K562 (cell line): Measurements from ENCODE around the gene NRN1L. TPM values are rescaled to one million over a fixed set of nuclear protein-coding genes. Genes with fewer than 3 reads are reported as not detected.

Source experiments
- BRF1 ChIP-seq: IDR thresholded peaks from 3 replicates; pipeline ENCODE4 v1.6.1; 2011; ENCODE audit warnings: borderline replicate concordance, mild to moderate bottlenecking; ENCODE audit not compliant: insufficient read length; ENCODE audit errors: extremely low read depth
- C11orf30 ChIP-seq: fragments of 450-650 bp; IDR thresholded peaks from 2 replicates; pipeline ENCODE4 v1.6.1; 2016; ENCODE audit warnings: low read depth, mild to moderate bottlenecking
- CBFA2T3 ChIP-seq: fragments of 450-650 bp; IDR thresholded peaks from 2 replicates; pipeline ENCODE4 v1.6.1; 2017
- EP400 ChIP-seq: fragments of 450-650 bp; IDR thresholded peaks from 2 replicates; pipeline ENCODE4 v1.6.1; 2017; ENCODE audit warnings: antibody characterized with exemption, mild to moderate bottlenecking, moderate library complexity
- GABPB2 ChIP-seq: fragments of 250-450 bp; sonication (Bioruptor Pico); conservative IDR thresholded peaks from 2 replicates; pipeline ENCODE4 v1.5.1; 2021; ENCODE audit warnings: mild to moderate bottlenecking
- HBP1 ChIP-seq: fragments of 450-650 bp; formaldehyde crosslinking; IDR thresholded peaks from 2 replicates; pipeline ENCODE4 v1.4.0; 2022; ENCODE audit warnings: missing genetic modification characterization
- HDAC1 ChIP-seq, 2 experiments: fragments of 450-650 bp; IDR thresholded peaks; 2 replicates each; pipeline ENCODE4 v1.6.1; 2016 to 2017; ENCODE audit warnings: inconsistent platforms in 1 of 2, mild to moderate bottlenecking in 1 of 2, moderate library complexity in 1 of 2
- HOXB6 ChIP-seq: fragments of 250-450 bp; sonication (Bioruptor Pico); IDR thresholded peaks from 2 replicates; pipeline ENCODE4 v1.5.1; 2022; ENCODE audit warnings: mild to moderate bottlenecking, borderline replicate concordance
- ID3 ChIP-seq, 2 experiments: fragments of 250-450 bp in 1 of 2; fragments of 450-650 bp in 1 of 2; sonication (Bioruptor Pico) in 1 of 2; IDR thresholded peaks; 2 replicates each; pipeline versions ENCODE4 v1.6.1 to v1.8.0; 2016 to 2021; ENCODE audit warnings: mild to moderate bottlenecking in 2 of 2, moderate library complexity in 2 of 2, missing compliant biosample characterization in 1 of 2, missing genetic modification characterization in 1 of 2
- KDM1A ChIP-seq, 2 experiments: fragments of 450-650 bp; IDR thresholded peaks; 2 replicates each; pipeline ENCODE4 v1.6.1; 2016; ENCODE audit warnings: mild to moderate bottlenecking in 2 of 2
- MCM2 ChIP-seq: fragments of 450-650 bp; IDR thresholded peaks from 2 replicates; pipeline ENCODE4 v1.6.1; 2017; ENCODE audit warnings: low read depth, mild to moderate bottlenecking
- MCM3 ChIP-seq: fragments of 450-650 bp; IDR thresholded peaks from 2 replicates; pipeline ENCODE4 v1.6.1; 2016
- MCM5 ChIP-seq: fragments of 450-650 bp; IDR thresholded peaks from 2 replicates; pipeline ENCODE4 v1.6.1; 2016; ENCODE audit warnings: low read depth
- MLLT1 ChIP-seq, 2 experiments: fragments of 450-650 bp; IDR thresholded peaks; 2 replicates each; pipeline ENCODE4 v1.6.1; 2016
- NCOR1 ChIP-seq: fragments of 450-650 bp; IDR thresholded peaks from 2 replicates; pipeline ENCODE4 v1.6.1; 2016; ENCODE audit warnings: mild to moderate bottlenecking, moderate library complexity
- PRDM10 ChIP-seq: fragments of 450-650 bp; IDR thresholded peaks from 2 replicates; pipeline ENCODE4 v1.6.1; 2018; ENCODE audit not compliant: partially characterized antibody
- RB1 ChIP-seq: fragments of 450-650 bp; IDR thresholded peaks from 2 replicates; pipeline ENCODE4 v1.6.1; 2017; ENCODE audit warnings: low read depth, mild to moderate bottlenecking
- SIRT6 ChIP-seq: IDR thresholded peaks from one replicate; pipeline ENCODE4 v1.6.1; 2012; ENCODE audit warnings: low read depth, mild to moderate bottlenecking, control low read depth, inconsistent platforms, low read length, moderate library complexity
- SRSF7 ChIP-seq: fragments of 200-400 bp; formaldehyde crosslinking; optimal IDR thresholded peaks from 2 replicates; pipeline ENCODE3; 2017; ENCODE audit warnings: mild to moderate bottlenecking, low read depth, low read length
- STAT5A ChIP-seq: IDR thresholded peaks from 2 replicates; pipeline ENCODE4 v1.6.1; 2012; ENCODE audit warnings: low read length, inconsistent platforms, borderline replicate concordance
- ZFP36 ChIP-seq: fragments of 150-350 bp; IDR thresholded peaks from 2 replicates; pipeline ENCODE4 v1.6.1; 2018; ENCODE audit warnings: low read length, low read depth; ENCODE audit not compliant: partially characterized antibody
- ZNF274 ChIP-seq: IDR thresholded peaks from 2 replicates; pipeline ENCODE4 v1.6.1; 2011; ENCODE audit warnings: low read depth, mild to moderate bottlenecking, low read length, moderate library complexity, borderline replicate concordance
- ZNF584 ChIP-seq: fragments of 200-800 bp; sonication (Bioruptor generic); IDR thresholded peaks from 2 replicates; pipeline ENCODE4 v1.6.1; 2016; ENCODE audit warnings: low read depth, mild to moderate bottlenecking, missing genetic modification characterization, missing compliant biosample characterization
- polyA plus RNA-seq, 8 experiments: library from polyadenylated mRNA; depleted of rRNA in 4 of 8; stranded (reverse) in 5 of 8; unstranded in 3 of 8; fragments of >200 nt; fragmentation: Nextera tagmentation in 2 of 8; fragmentation: Illumina TruSeq in 1 of 8; extraction: Ambion mirVana in 2 of 8; extraction: Trizol in 1 of 8; gene quantifications; 2 replicates each; pipeline versions ENCODE4 v1.2.1 to v1.2.3, GENCODE V29; 2011 to 2014; ENCODE audit warnings: inconsistent platforms in 1 of 8, missing spikeins in 1 of 8
- total RNA-seq, 7 experiments: library from RNA; depleted of rRNA in 6 of 7; stranded (reverse); fragments of >200 nt in 6 of 7; fragmentation: Illumina TruSeq in 2 of 7; extraction: Trizol in 2 of 7; gene quantifications; 2 replicates each; pipeline versions ENCODE4 v1.2.1 to v1.2.3, GENCODE V29; 2011 to 2021; ENCODE audit warnings: low replicate concordance in 1 of 7

The NRN1L gene
- total and polyA plus RNA-seq, 9 of the 15 experiments (the other 6 are each of a cell fraction or from before 2014, with no cell fraction given) = 0.22 to 0.86 (median 0.61) TPM; not detected in 5

- TF ChIP-seq HBP1 (CRISPR knock-in tag) (no peak), NCOR1 (no peak), HOXB6 (CRISPR knock-in tag) (no peak), SRSF7 (no peak), EP400 (peak; percentile 68), MCM5 (no peak), MCM3 (no peak), MCM2 (no peak), ZFP36 (no peak), PRDM10 (peak; percentile 89), ID3 (CRISPR knock-in tag; IDR thresholded peaks at IDR 0.05) (no peak), ID3 (tag; IDR thresholded peaks at IDR 0.05) (no peak), RB1 (no peak), BRF1 (no peak), CBFA2T3 (no peak), C11orf30 (no peak), MLLT1 (IDR thresholded peaks at IDR 0.05) (0 out of 4 replicates have a peak, but pooled peaks of 1 of the 2 experiments have one; percentile 19), ZNF584 (CRISPR knock-in tag) (no peak), SIRT6 (no peak), STAT5A (no peak), HDAC1 (IDR thresholded peaks at IDR 0.05) (0 out of 4 replicates have a peak, but pooled peaks of 1 of the 2 experiments have one; percentile 7), KDM1A (IDR thresholded peaks at IDR 0.05) (no peak), GABPB2 (no peak), ZNF274 (no peak)
These were observed 43.4 kb upstream of the NRN1L start (continued) for GRCh38 chr16:67841198-67841815.
